ENCODE results near the gene GABPB2.

Gene GABPB2

DNA sequence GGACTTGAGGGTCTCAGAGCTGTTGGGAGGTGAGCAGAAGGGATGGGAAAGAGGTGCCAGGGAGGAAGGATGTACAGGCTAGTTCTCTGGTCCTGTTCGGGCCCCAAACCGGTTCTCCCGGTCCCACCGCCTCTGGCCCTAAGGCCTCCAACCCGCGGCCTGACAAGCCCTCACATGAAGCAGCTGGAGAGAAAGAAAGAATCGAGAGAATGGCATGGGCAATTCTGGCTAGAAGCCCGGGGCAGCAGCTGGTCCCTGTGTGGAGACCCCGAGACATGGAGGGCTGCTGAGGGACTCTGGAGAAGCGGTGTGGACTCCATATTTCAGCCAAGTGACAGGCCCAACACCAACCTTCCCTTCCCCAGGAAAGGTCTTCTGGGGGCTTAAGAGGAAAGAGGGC lies 11.9 kb upstream of the GABPB2 start:
- Histone ChIP-seq H3K27me3 (replicated peaks; ENCODE audit: insufficient read depth, low read length) (no peaks in the 10 kb centered on the region), H3K4me3 (ENCODE audit: low read length) (peak overlapping the region; percentile 91), H3K27ac (ENCODE audit: low read length) (peak overlapping the region; percentile 76), H3K9me3 (replicated peaks; ENCODE audit: insufficient read depth, low read length) (no peaks in the 10 kb centered on the region), H3F3A (ENCODE audit: insufficient read depth, low read length) (peaks cover 21% of the 10 kb centered on the region), H3K4me2 (ENCODE audit: low read depth, low read length) (peak overlapping the region; percentile 96), H3K9me2 (replicated peaks; ENCODE audit: insufficient read depth, low read length) (no peaks in the 10 kb centered on the region), H3K9ac (ENCODE audit: low read length) (peak overlapping the region; percentile 83), H3K79me2 (ENCODE audit: low read length) (peaks cover 57% of the 10 kb centered on the region), H3K36me3 (replicated peaks; ENCODE audit: insufficient read depth, low read length) (peaks cover 19% of the 10 kb centered on the region), H4K20me1 (ENCODE audit: insufficient read depth, low read length) (no peaks in the 10 kb centered on the region), H3K4me1 (ENCODE audit: low read length) (peaks cover 33% of the 10 kb centered on the region), H2AFZ (ENCODE audit: low read length) (peak overlapping the region; percentile 82; the same call in 1 of the 2 replicates)
- no peak for DNase-seq
- TF ChIP-seq EZH2 (optimal IDR thresholded peaks at IDR 0.05; ENCODE audit: low read depth, low read length): no peak
- TF ChIP-seq, protein P1, sequence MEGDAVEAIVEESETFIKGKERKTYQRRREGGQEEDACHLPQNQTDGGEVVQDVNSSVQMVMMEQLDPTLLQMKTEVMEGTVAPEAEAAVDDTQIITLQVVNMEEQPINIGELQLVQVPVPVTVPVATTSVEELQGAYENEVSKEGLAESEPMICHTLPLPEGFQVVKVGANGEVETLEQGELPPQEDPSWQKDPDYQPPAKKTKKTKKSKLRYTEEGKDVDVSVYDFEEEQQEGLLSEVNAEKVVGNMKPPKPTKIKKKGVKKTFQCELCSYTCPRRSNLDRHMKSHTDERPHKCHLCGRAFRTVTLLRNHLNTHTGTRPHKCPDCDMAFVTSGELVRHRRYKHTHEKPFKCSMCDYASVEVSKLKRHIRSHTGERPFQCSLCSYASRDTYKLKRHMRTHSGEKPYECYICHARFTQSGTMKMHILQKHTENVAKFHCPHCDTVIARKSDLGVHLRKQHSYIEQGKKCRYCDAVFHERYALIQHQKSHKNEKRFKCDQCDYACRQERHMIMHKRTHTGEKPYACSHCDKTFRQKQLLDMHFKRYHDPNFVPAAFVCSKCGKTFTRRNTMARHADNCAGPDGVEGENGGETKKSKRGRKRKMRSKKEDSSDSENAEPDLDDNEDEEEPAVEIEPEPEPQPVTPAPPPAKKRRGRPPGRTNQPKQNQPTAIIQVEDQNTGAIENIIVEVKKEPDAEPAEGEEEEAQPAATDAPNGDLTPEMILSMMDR (IDR thresholded peaks at IDR 0.05; ENCODE audit: low read length): no peak
- no peak for TF ChIP-seq EZH2phosphoT487 (IDR thresholded peaks at IDR 0.05; ENCODE audit: low read length)

DNA sequence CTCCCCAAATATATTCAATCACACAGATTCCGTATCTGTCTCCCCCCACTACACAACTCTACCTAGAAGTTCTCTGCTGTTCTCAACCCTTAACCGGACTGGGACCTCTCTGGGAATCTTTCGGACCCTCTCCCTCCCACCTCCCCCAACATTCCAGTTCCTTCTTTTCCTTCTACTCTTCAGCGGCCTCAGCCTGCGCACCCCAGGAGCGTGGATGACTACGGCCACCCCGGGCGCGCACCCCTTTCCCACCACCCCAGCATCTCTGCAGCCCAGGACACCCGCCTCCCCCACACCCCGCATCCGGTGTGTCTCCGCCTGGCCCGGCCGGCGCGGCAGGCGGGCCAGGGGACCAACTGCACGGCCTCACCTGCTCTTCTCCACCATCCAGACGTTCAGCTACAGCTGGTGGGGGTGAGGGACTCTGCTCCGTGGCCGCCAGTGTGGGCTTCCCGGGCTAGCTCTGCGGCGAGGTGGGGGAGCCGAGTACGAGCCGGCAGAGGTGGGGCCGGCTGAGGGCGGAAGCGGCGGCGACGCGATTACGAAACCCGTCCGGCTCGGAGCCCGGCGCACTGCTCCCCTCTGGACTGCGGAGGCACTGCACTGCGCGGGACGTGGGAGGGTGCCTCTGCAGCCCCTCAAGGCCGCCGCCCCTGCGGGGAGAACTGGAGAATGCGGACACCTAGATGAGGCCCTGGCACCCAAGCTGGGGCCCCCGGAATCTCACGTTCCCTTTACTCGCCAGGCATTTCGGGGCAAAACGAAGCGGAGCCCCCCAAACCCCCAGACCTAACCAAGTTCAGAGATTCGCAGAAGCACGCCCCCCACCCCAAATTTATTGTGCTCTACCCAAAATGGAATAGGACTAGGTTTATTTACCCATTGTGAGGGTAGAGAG lies 11.2 kb upstream of the GABPB2 start, which contains the start of gene CDC42SE1:
TSS of gene CDC42SE1 (minus strand) at position 514 of the 898 bp plus-strand sequence. CDS start 3,892 bp downstream, outside the sequence.
- no peaks in the 10 kb centered on the region for H3K9me2 ChIP-seq (replicated peaks; ENCODE audit: insufficient read depth, low read length)
- no peaks in the 10 kb centered on the region for H3K27me3 ChIP-seq (replicated peaks; ENCODE audit: insufficient read depth, low read length)
- peaks cover 21% of the 10 kb centered on the region for H3F3A ChIP-seq (ENCODE audit: insufficient read depth, low read length)
- H3K79me2 ChIP-seq (ENCODE audit: low read length): peaks cover 55% of the 10 kb centered on the region
- H3K36me3 ChIP-seq (replicated peaks; ENCODE audit: insufficient read depth, low read length): peaks cover 14% of the 10 kb centered on the region; the same call in 1 of the 2 replicates
- peak within 1 kb of the TSS; percentile 96 for H3K4me2 ChIP-seq (ENCODE audit: low read depth, low read length)
- H4K20me1 ChIP-seq (ENCODE audit: insufficient read depth, low read length): no peaks in the 10 kb centered on the region
- peak; percentile 92 for DNase-seq
- H2AFZ ChIP-seq (ENCODE audit: low read length): peak within 1 kb of the TSS; percentile 82
- peaks cover 33% of the 10 kb centered on the region for H3K4me1 ChIP-seq (ENCODE audit: low read length)
- H3K27ac ChIP-seq (ENCODE audit: low read length): peak within 1 kb of the TSS; percentile 76
- H3K9me3 ChIP-seq (replicated peaks; ENCODE audit: insufficient read depth, low read length): no peaks in the 10 kb centered on the region
- peak within 1 kb of the TSS; percentile 83 for H3K9ac ChIP-seq (ENCODE audit: low read length)
- H3K4me3 ChIP-seq (ENCODE audit: low read length): peak within 1 kb of the TSS; percentile 91
- TF ChIP-seq, protein P1 (IDR thresholded peaks at IDR 0.05; ENCODE audit: low read length): peak; percentile 95
- TF ChIP-seq EZH2phosphoT487 (IDR thresholded peaks at IDR 0.05; ENCODE audit: low read length) (no peak), EZH2 (optimal IDR thresholded peaks at IDR 0.05; ENCODE audit: low read depth, low read length) (no peak)

DNA sequence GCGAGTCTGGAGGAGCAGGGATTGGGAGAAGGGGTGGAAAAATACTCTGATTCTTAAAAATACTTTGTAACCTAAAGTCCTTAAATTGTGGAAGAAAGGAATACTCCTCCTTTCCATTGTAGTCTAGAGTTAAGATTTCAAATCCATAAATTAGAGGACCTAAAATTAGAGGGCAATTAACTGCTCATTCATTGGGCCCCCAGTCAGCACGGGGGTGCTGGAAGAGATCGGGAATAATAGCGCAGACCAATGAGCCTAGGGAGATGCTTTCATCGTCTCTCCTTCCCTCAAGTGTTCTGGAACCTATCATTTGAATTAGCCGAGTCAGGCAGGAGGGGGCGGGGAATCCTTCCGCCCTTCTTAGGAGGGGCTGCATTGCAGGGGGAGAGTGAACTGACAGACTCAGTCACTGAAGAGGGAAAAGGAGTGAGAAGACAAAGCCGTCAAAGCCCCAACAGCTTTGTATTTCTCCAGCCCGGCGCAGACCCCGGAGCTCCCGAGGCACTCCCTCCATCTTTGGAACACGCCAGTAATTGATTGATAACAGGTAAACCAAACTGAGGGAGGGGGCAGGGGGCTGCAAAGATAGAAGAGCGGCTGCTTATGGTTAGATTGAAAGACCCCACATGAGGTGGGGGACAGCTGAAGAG lies 10.4 kb upstream of the GABPB2 start, which contains the start of gene MLLT11:
TSS of gene MLLT11 (plus strand) at position 391 of the 650 bp plus-strand sequence. CDS start 6,828 bp downstream, outside the sequence.
- Histone ChIP-seq H3K9ac (ENCODE audit: low read length) (peak within 1 kb of the TSS; percentile 83), H3K9me3 (replicated peaks; ENCODE audit: insufficient read depth, low read length) (no peaks in the 10 kb centered on the region), H3K4me3 (ENCODE audit: low read length) (peak within 1 kb of the TSS; percentile 91), H3K36me3 (replicated peaks; ENCODE audit: insufficient read depth, low read length) (peaks cover 7% of the 10 kb centered on the region; the same call in 1 of the 2 replicates), H3K27ac (ENCODE audit: low read length) (peak within 1 kb of the TSS; percentile 76; the same call in 1 of the 2 replicates), H3K79me2 (ENCODE audit: low read length) (peaks cover 47% of the 10 kb centered on the region), H3K27me3 (replicated peaks; ENCODE audit: insufficient read depth, low read length) (no peaks in the 10 kb centered on the region), H3K4me2 (ENCODE audit: low read depth, low read length) (peak within 1 kb of the TSS; percentile 96), H3K9me2 (replicated peaks; ENCODE audit: insufficient read depth, low read length) (no peaks in the 10 kb centered on the region), H3K4me1 (ENCODE audit: low read length) (peaks cover 33% of the 10 kb centered on the region), H4K20me1 (ENCODE audit: insufficient read depth, low read length) (no peaks in the 10 kb centered on the region), H2AFZ (ENCODE audit: low read length) (peak within 1 kb of the TSS; percentile 82), H3F3A (ENCODE audit: insufficient read depth, low read length) (peaks cover 21% of the 10 kb centered on the region)
- no peak for DNase-seq
- TF ChIP-seq, protein P1 (IDR thresholded peaks at IDR 0.05; ENCODE audit: low read length): no peak
- no peak for TF ChIP-seq EZH2phosphoT487 (IDR thresholded peaks at IDR 0.05; ENCODE audit: low read length)
- no peak for TF ChIP-seq EZH2 (optimal IDR thresholded peaks at IDR 0.05; ENCODE audit: low read depth, low read length)
